Measurements from ENCODE around the gene MCAM.

The MCAM gene

GRCh38 chr11:119345685-119346084 lies 28.8 kb upstream of the MCAM start:
- DNase-seq = no peak

DNA sequence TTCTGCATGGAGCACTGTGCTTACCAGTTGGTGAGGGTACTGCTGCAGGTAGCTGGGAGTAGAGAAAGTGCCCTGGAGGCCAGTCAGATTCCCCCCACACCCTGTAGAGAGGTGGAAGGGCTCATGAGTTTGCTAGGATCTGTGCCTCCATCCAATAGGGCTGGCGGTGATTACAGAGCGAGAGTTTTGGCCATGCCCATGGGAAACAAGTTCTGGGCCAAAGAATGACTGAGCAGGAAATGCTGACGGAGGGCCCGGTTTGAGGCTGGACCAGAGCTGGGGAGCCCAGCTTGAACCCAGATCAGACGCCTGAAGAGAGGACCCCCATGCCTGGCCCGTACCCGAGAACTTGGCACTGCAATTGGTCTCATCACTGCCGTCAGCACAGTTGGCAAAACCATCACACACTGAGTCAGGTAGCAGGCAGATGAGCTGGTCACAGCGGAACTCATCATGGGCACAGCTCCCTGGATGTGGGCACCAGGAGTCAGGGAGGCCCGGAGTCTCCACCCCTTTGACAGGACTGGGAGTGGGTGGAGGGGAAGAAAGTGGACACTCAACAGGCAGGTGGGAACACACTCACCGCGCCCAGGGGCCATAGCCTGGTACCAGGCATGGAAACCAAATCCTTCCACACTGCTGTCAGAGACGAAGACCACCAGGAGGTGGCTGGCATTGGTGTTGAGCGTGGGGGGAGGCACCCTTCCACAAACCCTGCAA lies 27.5 kb upstream of the MCAM start:
- DNase-seq = no peak

DNA sequence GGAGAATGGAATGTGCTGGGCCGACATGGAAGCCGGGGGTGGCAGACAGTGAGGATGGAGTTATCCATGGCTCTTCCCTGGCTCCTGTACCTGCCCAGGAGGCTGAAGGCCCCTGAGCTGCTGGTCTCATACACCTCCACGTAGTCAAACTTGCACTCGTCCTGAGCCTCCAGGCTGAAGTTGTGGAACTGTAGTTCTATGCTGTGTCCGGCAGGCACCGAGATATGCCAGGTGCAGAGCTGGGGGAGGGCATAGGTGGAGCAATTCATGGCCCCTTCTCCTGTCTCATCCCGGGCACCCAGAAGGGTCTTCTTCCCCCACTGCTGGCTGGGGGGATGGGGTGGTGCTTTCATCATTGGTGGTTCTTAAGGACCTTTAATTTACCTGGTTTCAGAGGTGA lies 26.8 kb upstream of the MCAM start:
- DNase-seq = no peak

- no peak for DNase-seq
Measured at GRCh38 chr11:119342362-119343130, 25.6 kb upstream of the MCAM start.

- no peak for DNase-seq
Measured at GRCh38 chr11:119342023-119342300, 25.0 kb upstream of the MCAM start.

DNA sequence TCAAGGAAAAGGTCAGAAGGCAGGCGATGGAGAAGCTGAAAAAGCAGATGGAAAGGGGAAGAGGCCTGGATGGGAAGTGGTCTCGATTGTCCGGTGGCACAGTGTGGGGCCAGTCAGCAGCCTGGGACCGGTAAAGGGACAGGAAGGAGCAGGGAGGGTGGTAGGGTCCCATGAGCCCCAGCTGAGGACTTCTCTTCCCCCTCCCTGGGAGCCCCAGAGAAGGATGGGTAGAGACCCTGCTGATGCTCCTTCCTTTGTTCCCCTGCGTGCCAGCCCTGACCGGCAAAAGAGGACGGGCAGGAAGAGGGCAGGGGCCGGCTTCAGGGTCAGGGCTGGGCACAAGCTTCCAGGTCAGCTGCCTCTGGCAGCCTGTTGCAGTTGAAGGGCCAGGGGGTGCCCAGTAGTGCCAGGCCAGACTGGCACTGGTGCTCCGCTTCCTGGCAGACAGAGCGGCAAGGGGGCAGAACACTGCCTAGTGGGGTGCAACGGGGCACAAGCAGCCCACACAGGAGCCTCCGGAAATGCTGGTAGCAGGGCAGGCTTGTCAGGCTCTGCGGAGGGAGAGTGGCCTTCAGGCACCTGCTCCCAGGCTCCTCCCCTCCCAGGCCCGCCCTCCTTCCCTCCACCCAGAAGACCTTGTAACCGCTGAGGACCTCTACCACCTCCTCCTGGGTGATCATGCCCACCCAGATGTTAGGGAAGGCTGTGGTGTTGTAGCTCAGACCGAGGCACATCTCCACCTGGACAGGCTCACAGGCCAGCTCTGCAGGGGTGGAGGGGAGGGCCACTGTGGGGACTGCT lies 24.5 kb upstream of the MCAM start:
- DNase-seq = no peak

DNA sequence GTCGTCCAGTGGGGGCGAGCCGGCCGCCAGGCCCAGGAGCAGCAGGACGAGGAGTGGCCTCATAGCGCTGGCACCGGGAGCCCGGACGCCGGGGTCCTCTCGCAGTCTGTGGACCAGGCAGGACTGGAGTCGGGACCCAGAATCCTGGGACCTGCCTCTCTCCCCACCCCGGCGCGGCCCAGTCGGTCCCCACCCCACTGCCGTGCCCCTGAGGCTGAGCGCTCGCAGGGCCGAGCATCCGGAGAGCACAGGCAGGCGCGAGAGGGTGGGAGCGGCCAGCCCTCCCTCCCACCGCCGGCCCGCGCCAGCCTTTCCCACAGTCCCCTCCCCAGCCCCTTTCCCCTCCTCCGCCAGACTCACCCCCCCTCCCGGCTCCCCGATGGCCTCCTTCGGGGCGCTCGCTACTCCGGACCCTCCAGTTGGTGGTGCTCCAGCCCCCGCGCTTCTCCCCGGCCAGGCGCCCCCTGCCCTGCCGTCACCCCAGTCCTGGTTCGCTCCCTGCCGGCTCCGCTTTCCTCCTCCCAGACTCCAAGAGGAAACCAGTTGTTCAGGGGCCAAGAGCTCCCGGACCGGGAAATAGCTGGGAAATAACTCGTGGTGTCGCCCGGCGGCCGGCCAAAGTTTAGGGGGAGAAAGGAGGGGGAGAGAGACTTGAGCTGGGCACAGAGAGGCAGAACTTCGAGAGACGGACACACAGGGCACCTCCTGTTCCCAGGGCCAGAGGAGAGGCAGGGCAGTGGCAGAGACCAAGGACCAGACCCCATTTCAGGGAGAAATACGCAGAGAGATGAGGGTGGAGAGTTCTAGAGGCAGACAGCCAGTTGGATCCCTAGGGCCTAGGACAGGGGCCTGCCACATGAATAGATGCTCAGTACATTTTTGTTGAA lies 23.6 kb upstream of the MCAM start, which contains the start of gene C1QTNF5:
C1QTNF5 (minus strand) TSS at position 549 of the 887 bp plus-strand sequence; CDS start at position 63, 486 bp downstream.
- peak; percentile 80 for DNase-seq

- peak; percentile 64 for DNase-seq
Measured at GRCh38 chr11:119339589-119340334, 22.8 kb upstream of the MCAM start.

GRCh38 chr11:119338965-119339588 lies 22.1 kb upstream of the MCAM start:
- no peak for DNase-seq

DNA sequence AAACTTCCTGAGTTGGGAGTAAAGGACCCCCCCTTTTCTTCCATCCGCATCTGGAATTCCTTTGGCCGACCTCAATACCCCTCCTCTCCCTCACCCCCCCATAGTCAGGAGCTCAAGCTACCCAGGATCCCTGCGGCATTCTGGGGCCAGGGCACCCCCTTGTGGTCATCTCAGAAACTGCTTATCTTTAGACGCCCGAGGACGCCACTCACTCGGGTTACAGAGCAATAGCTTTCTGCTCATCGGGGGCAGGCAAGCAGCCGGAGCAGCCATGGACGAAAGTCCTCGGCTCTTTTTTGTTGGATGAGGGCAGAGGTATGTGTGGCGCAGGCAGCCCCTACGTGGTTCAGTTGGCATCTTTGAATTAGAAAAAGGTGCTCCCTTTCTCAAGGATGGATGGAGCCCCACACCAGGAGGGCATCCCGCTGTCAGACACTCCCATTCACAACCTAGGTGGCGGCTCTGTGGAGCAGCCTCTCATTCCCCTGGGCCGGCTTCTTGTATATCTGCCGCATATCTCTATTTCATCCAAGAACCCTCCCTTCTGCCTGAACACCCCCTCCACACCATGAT lies 21.5 kb upstream of the MCAM start:
- peak; percentile 89 for DNase-seq

DNA sequence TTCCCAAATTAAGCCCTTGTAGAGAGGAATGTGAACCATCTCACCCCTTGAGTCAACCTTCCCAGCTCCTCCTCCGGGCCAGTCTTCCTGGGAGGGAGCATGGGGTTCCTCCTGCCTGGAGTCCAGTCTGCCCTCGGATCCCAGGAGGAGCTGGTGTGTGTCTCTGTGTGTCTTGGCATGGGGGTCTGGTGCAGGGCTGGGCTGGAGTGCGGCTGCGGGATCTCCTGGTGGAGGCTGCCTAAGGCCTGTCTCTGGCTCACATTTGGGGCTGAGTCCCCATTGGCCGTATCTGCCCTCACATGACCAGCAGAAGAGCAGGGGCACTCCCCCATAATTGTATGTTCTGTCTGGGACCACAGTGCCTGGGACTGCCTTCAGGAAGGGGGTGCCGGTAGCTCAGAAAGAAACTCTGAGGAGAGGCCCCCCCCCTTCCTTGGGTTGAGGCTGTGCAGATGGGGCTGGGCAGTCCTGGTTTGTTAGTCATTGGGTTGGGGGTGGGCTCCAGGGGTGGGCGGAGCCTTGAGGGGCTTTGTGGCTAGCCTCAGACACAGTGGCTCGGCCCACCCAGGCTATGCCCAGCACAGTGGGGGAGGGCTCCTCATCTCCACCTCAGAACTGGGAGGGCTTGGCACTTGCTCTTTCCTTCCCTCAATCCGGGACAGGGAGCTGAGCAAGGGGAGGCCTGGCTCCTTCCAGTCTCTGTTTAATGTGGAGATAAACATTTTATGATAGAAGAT lies 20.8 kb upstream of the MCAM start:
- peak; percentile 94 for DNase-seq

DNA sequence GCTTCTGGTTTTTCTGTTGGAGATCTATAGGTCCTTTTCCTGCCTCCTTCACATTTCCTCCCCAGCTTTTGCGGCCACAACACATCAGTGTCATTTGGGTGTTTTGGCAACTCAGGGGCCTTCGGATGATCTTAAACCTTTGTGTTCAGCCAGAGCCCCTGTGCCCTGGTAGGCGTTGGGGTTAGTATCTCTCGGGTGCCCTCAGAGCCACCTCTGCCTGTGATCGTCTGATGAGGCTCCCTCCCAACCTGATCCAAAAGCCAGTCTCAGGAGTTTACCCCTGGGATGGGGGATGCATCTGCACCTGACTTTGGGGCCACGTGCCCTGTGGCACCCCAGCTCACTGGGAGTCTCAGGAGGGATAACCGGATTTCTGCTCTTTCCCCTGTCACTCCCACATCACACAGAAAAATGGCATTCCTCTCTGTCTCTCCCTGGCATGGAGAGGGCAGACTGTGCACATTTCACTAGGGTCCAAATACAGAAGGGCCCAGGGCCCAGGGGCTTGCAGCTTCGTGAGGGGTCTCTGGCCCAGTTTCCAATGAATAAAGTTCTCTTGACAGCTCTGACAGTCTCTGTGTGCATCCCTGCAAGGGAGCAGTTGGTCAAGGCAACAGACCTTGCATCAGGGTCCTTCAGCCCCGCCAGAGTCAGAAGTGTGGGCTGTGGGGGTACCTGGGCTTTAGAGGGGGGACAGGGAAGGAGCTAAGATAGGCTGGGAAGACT lies 20.0 kb upstream of the MCAM start:
- DNase-seq = no peak

DNA sequence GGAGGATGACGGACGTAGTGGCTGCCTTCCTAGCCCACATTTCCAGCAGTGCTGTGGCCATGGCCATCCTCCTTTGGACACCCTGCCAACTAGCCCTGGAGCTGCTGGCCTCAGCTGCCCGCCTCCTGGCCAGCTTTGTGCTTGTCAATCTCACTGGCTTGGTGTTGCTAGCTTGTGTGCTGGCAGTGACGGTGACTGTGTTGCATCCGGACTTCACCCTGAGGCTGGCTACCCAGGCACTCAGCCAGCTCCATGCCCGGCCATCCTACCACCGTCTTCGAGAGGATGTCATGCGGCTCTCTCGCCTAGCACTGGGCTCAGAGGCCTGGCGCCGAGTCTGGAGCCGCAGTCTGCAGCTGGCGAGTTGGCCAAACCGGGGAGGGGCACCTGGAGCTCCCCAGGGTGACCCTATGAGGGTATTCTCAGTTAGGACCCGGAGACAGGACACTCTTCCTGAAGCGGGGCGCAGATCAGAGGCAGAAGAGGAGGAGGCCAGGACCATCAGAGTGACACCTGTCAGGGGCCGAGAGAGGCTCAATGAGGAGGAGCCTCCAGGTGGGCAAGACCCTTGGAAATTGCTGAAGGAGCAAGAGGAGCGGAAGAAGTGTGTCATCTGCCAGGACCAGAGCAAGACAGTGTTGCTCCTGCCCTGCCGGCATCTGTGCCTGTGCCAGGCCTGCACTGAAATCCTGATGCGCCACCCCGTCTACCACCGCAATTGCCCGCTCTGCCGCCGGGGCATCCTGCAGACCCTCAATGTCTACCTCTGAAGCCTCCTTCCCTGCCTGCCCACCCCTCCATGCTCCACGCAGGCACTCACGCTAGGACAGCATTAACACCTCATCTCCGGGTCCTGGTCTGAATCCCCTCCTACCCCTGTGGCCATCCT lies 19.0 kb upstream of the MCAM start:
- no peak for DNase-seq

GRCh38 chr11:119335091-119335654 lies 18.2 kb upstream of the MCAM start:
- DNase-seq = no peak

DNA sequence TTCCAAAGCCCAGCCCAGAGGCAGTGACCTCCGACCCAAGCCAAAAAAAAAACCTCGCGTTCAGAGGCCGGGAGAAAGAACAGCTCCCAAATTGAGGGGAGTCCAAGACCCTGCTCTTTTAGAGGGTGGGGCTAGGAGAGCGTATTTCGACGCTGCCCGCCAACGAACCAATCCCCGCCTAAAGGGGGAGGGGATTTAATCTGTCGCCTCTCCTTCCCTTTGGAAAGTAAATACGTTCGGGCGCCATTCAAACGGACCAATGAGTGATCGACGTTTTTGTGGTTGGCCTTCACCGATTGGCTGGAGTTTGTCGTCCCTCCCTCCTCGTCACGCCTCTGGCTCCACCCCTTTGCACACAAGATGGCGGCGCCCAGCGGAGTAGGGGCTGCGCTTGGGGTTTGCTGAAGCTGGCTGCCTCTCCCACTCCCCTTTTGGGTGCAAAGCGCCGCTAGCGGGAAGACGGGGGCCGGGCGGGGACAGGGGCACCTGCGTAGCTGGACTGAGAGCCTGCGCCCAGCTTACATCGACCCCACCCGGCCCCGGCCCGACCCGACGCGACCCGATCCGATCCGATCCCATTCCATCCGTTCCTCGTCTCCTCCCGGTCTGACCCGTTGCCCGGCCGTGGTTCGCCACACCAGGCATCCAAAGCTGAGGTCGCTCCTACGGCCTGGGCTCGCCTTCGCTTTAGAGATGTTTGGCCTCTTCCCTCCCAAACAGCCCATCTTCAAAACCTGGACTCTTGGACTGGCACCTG lies 17.4 kb upstream of the MCAM start, which contains the start of gene RNF26:
RNF26 (plus strand) TSS at position 354 of the 757 bp plus-strand sequence. CDS start 596 bp downstream, outside the sequence.
- peak; percentile 98 for DNase-seq

DNA sequence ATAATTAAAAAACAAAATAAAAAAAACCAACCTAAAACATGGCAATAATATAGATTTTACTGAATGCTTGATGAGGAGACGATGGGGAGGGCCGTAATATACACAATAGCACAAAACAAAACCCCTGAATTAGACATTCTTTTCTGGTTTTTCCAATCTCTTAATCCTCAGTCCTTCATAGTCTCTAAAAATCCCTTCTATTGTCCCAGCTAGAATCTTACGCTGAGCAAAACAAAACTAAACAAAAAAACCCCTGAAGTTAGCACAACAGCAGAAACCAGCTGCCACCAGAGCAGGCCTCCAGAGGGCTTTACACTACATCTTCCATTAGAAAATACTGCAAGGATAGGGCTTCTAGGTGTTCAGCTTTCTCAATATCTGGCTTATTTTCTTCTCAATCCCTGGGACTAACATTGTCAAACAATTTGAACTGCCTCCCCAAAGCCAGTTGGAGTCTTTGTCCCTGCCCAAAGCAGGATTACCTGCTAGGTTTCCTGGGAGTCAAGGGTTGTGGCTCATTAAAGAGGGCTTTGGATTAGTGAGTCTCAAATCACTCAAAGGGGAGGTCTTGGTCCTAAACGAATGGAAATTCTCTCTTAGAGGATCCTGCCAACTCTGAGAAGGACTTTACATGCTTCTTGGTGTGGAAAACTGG lies 15.3 kb upstream of the MCAM start:
- no peak for DNase-seq
